Muscle of leg (tissue), 11 donors: ENCODE results near the gene FAM180B. TPM values are rescaled to one million over a fixed set of nuclear protein-coding genes. Genes with fewer than 3 reads are reported as not detected.

ENCODE experiments used
- DNase-seq: peaks from one replicate; pipeline ENCODE4 v3.0.0; 2013
- H3K27ac ChIP-seq: one replicate; pipeline ENCODE4 v1.5.1; 2013; ENCODE audit warnings: mild to moderate bottlenecking, low read length, control low read depth
- H3K27me3 ChIP-seq: one replicate; pipeline ENCODE4 v1.6.1; 2013; ENCODE audit warnings: low read length; ENCODE audit not compliant: control insufficient read depth, insufficient read depth
- H3K36me3 ChIP-seq: one replicate; pipeline ENCODE4 v1.6.1; 2013; ENCODE audit warnings: low read length; ENCODE audit not compliant: control insufficient read depth, insufficient read depth
- H3K4me1 ChIP-seq: one replicate; pipeline ENCODE4 v1.6.1; 2013; ENCODE audit warnings: low read length; ENCODE audit not compliant: control insufficient read depth, insufficient read depth
- H3K4me3 ChIP-seq: one replicate; pipeline ENCODE4 v1.5.1; 2013; ENCODE audit warnings: low read length, control low read depth
- H3K9me3 ChIP-seq: replicated peaks from 2 replicates; pipeline ENCODE4 v1.6.1; 2013; ENCODE audit warnings: low read depth, low read length; ENCODE audit not compliant: control insufficient read depth
- WGBS: methylation state at CpG from one replicate; pipeline ENCODE4 v1.1.5; 2013; ENCODE audit warnings: missing lambda C conversion rate; ENCODE audit not compliant: insufficient coverage; 5-methylcytosine and 5-hydroxymethylcytosine counted together
- polyA plus RNA-seq, 8 donors: library from polyadenylated mRNA; unstranded; fragments of 120-200 nt; gene quantifications; one replicate each; pipeline versions ENCODE4 v1.2.1 to v1.2.3, GENCODE V29; 2013; ENCODE audit warnings: inconsistent platforms in 1 of 8, low replicate concordance in 1 of 8; ENCODE audit not compliant: insufficient read length in 8 of 8, insufficient read depth in 1 of 8
- total RNA-seq: library from RNA; stranded (reverse); fragments of 120-200 nt; gene quantifications from one replicate; pipeline ENCODE4 v1.2.4, GENCODE V29; 2013

The FAM180B gene
- total and polyA plus RNA-seq, 9 donors = 1.9 to 5.7 (median 3.5) TPM

DNA sequence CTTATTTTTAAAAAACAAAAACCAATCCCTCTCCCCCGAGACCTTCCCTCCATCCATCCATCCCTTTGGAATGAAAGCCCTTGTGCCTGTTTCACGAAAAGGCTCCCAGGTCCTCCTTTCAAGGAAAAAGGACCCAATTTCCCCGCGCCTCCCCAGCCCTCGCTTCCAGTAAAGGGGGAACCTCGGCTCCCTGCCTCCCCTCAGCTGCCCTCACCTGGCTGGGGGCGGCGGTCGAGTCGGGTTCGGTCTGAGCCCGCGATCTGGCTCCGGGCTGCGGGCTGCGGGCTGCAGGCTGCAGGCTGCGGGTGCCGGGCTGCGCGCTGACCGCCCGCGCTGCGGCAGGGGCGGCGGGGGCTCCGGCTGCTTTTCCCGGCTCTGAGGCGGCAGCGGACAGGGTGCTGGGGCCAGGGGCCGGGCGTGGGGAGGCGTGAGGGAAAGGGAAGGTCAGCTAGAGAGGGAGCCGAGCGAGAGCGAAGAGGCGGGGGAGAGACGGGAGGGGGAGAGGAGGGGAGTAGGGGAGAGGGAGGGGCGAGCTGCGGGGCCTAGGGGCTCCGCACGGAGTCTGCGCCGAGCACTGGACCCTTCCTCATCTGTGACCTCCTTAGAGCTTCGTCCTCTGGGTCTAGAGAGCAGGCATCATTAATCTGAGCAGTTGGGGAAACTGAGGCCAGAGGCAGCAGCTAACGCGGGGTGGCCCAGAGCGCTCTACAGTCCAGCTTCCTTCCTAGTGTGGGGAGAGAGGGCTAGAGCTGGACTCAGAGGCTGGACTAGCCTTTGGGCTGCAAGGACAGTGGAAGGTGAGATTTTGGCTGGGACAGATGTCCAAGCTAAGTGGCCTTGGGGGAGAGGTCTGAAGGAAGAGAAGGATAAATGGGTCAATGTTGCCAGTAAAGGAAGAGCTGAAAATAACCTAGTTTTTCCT lies 7.7 kb downstream of the FAM180B start, which contains the start of gene C1QTNF4:
TSS of gene C1QTNF4 (minus strand) at position 478 of the 922 bp plus-strand sequence. CDS start 3,601 bp downstream, outside the sequence.
- no peak within 1 kb of the TSS for H3K27ac ChIP-seq
- peak; percentile 40 for DNase-seq
- H3K27me3 ChIP-seq = peaks cover 32% of the 10 kb centered on the region
- H3K4me3 ChIP-seq = peak within 1 kb of the TSS; percentile 42
- WGBS = 2% methylated on average over 41 of the region's 48 CpGs
- no peaks in the 10 kb centered on the region for H3K36me3 ChIP-seq
- H3K4me1 ChIP-seq = peaks cover 18% of the 10 kb centered on the region
- no peaks in the 10 kb centered on the region for H3K9me3 ChIP-seq

DNA sequence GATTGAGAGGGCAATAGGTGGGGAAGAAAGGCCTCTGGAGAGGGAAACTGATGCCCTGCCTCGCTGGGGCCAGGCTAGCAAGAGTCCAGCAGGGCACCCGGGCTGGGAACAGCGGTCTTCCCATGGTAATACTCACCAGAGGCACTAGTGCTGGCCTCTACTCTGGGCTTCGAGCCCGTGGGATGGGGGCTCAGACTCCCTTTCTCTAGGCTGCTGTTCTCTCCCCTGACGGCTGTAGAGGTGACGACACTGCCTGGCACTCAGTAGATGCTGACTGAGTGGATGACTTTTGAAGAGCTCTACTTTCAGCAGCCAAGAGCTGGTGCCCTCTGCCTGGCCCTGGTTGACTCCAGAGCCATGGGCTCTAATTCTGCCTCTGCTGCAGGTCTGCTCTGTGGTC lies 8.6 kb downstream of the FAM180B start:
- no peak for DNase-seq
- 71% methylated on average over 5 of the region's 7 CpGs for WGBS
- peaks cover 32% of the 10 kb centered on the region for H3K27me3 ChIP-seq
- H3K36me3 ChIP-seq = no peaks in the 10 kb centered on the region
- no peak overlapping the region for H3K4me3 ChIP-seq
- H3K27ac ChIP-seq = no peak overlapping the region
- H3K4me1 ChIP-seq = peaks cover 16% of the 10 kb centered on the region
- H3K9me3 ChIP-seq = no peaks in the 10 kb centered on the region

DNA sequence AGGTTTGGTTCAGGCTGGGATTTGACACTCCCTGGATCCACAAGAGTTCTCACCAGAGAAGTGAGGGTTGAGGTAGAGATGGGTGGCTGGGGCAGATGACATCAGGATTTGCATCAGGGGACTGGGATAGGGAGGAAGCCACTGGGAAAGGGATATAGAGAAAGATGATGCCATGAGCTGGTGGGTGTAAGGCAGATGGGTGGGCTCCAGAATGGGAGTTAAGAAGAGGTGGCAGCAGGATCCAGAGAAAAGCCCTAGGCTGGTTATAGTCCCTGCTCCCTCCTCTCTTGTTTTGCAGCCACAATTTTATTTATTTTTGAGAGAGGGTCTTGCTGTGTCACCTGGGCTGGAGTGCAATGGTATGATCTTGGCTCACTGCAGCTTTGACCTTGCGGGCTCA lies 9.5 kb downstream of the FAM180B start:
- Histone ChIP-seq H3K9me3 (no peaks in the 10 kb centered on the region), H3K36me3 (no peaks in the 10 kb centered on the region), H3K27ac (no peak overlapping the region), H3K4me1 (peaks cover 16% of the 10 kb centered on the region), H3K27me3 (peaks cover 32% of the 10 kb centered on the region), H3K4me3 (no peak overlapping the region)
- no peak for DNase-seq
- WGBS = 100% methylated on average over 1 of the region's 1 CpG

DNA sequence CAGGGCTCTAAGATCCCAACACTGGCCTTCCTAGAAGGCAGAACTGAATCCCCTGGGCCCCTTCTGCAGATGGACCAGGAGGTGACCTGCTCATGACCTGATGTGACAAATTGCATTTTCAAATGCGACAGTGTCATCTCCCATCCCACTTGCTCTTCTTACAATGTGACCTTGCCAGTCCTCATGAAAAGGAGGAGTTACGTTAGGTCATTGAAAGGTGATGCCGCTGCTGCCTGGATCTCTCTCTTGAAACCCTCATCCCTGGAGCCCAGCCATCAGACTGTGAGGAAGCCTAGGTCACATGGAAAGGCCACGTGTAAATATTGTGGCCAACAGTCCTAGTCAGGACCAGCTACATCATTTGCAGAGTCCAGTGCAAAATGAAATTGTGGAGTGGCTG lies 13.4 kb downstream of the FAM180B start:
- no peaks in the 10 kb centered on the region for H3K9me3 ChIP-seq
- no peaks in the 10 kb centered on the region for H3K36me3 ChIP-seq
- H3K27ac ChIP-seq = no peak overlapping the region
- peaks cover 9% of the 10 kb centered on the region for H3K27me3 ChIP-seq
- H3K4me3 ChIP-seq = no peak overlapping the region
- WGBS = 56% methylated on average over 4 of the region's 4 CpGs
- no peak for DNase-seq
- H3K4me1 ChIP-seq = no peaks in the 10 kb centered on the region

DNA sequence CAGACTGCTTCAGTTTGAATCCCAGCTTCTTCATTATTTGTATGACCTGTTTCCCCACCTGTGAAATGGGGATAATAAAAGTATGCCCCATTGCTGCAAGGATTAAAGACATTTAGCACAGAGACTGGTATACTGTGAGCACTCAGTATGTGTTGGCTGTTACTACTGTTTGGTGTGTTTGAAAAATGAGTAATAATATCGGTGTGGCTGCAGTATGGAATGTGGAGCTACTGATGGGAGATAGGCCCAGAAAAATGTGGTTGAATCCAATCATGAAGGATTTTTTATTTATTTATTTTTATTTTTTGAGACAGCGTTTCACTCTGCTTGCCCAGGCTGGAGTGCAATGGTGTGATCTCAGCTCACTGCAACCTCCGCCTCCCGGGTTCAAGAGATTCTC lies 16.8 kb downstream of the FAM180B start:
- Histone ChIP-seq H3K27me3 (no peaks in the 10 kb centered on the region), H3K36me3 (no peaks in the 10 kb centered on the region), H3K9me3 (no peaks in the 10 kb centered on the region), H3K27ac (no peak overlapping the region), H3K4me1 (peaks cover 18% of the 10 kb centered on the region), H3K4me3 (no peak overlapping the region)
- 93% methylated on average over 2 of the region's 4 CpGs for WGBS
- no peak for DNase-seq

DNA sequence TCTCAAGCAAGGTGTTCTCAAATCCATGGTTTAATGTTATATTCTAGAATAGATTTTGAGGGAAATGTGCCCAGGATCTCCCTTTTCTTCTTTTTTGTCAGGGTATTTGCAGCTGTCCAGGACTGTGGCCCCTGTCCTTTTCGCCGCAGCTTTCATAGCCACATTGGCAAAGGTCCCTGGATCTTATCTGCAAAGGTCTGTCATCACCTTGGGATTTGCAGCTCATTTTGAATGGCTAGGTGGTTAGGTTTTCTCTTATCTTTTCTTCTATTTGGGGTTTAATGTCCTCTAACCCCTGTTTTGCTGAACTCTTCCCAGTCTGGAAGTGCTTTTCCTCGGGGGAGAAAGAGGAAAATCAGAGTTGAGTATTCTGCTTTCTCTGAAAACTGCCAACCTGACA lies 19.4 kb downstream of the FAM180B start:
- no CpG with 5 or more reads among the region's 3 CpGs for WGBS
- Histone ChIP-seq H3K27me3 (no peaks in the 10 kb centered on the region), H3K9me3 (no peaks in the 10 kb centered on the region), H3K27ac (no peak overlapping the region), H3K4me1 (peaks cover 20% of the 10 kb centered on the region), H3K36me3 (peaks cover under 1% of the 10 kb centered on the region), H3K4me3 (no peak overlapping the region)
- no peak for DNase-seq

DNA sequence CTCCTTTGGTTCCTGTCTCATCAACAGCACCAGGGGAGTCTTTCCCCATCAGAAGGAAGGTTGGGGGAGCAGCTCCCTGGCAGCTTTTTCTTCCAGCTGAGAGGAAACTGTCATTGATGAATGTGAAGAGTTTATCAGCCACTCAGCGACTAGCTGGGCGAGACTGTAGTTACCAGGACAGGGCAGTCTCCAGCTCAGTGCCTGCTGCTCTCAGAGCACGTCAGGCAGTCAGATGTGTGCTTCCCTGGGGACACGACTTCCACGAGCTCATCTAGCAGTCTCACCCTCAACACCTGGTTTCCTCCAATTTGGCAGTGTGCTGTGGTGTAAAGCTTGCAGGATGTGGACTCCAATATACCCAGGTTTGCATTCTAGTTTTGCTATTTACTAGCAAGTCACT lies 20.3 kb downstream of the FAM180B start:
- peak overlapping the region; percentile 17 for H3K27ac ChIP-seq
- H3K36me3 ChIP-seq = peaks cover 3% of the 10 kb centered on the region
- peaks cover 24% of the 10 kb centered on the region for H3K4me1 ChIP-seq
- no peaks in the 10 kb centered on the region for H3K9me3 ChIP-seq
- H3K27me3 ChIP-seq = no peaks in the 10 kb centered on the region
- no peak for DNase-seq
- WGBS = 58% methylated on average over 2 of the region's 5 CpGs
- no peak overlapping the region for H3K4me3 ChIP-seq

DNA sequence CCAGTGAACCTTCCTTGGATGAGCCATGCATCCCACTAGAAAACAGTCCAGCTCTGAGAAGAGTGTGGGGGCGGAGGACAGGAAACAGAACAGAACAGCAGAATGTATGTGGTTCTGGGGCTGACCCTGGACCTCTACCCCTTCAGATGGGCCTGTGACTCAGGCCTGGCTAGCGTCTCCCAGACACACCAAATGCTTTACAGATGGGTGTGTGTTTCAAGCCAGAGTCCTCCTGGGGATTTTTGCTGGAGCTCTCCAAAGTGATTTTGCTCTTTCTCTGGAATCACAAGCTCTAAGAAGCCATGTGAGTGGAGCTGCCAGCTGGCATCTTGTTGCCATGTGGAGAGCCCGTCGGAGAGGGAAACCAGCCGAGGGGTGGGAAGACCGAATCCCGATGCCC lies 20.9 kb downstream of the FAM180B start:
- Histone ChIP-seq H3K27me3 (no peaks in the 10 kb centered on the region), H3K36me3 (peaks cover 3% of the 10 kb centered on the region), H3K27ac (no peak overlapping the region), H3K9me3 (no peaks in the 10 kb centered on the region), H3K4me1 (peaks cover 24% of the 10 kb centered on the region), H3K4me3 (no peak overlapping the region)
- WGBS = 15% methylated on average over 3 of the region's 7 CpGs
- peak; percentile 81 for DNase-seq

DNA sequence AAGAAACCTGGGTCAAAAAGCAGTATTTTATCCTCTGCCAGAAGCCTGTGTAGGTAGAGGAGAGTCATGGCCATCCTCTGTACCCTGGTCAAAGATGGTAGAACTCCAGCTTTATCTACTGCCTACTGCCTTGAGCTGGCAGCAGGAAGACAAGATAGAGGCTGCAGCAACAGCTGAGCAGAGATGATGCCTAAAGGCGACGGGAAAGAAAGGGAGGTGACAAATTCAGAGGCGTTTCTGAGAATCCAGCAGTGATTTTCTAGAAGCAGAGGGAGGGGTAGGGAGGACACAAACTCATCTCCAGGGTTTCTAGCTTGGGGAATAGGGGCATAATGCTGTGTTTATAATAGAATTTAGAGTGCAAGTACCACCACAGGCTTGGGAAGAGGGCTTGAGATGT lies 23.2 kb downstream of the FAM180B start:
- WGBS = 48% methylated on average over 3 of the region's 3 CpGs
- Histone ChIP-seq H3K36me3 (peaks cover 3% of the 10 kb centered on the region), H3K27ac (no peak overlapping the region), H3K4me3 (no peak overlapping the region), H3K4me1 (peaks cover 24% of the 10 kb centered on the region), H3K27me3 (no peaks in the 10 kb centered on the region), H3K9me3 (no peaks in the 10 kb centered on the region)
- no peak for DNase-seq

DNA sequence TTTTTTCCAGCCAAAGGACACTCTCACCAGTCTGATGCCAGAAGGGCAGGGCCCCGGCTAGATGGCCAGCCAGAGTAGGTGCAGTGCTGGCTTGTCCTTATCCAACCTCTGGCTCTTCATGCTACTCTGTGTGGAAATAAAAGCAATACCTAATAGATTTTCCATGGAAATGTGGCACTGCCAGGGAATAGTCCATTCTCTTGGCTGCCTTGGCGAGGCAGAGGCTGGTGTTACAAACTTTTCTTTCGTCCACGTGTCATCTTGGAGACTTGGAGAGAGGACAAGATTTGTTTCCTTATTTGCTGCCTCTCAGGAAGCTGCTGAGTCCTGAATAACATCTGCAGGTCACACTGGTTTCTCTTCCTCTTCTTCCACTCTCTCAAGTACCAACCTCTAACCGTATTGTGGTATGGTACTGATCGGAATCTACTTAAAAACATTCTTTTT lies 24.9 kb downstream of the FAM180B start:
- Histone ChIP-seq H3K27ac (no peak overlapping the region), H3K4me1 (peaks cover 24% of the 10 kb centered on the region), H3K9me3 (no peaks in the 10 kb centered on the region), H3K27me3 (no peaks in the 10 kb centered on the region), H3K4me3 (no peak overlapping the region), H3K36me3 (peaks cover 3% of the 10 kb centered on the region)
- 80% methylated on average over 1 of the region's 6 CpGs for WGBS
- DNase-seq = peak; percentile 79
